CD14-positive monocyte (primary cell): ENCODE data around the gene WWOX. TPM values are rescaled to one million over a fixed set of nuclear protein-coding genes. Genes with fewer than 3 reads are reported as not detected.

ENCODE experiments used
- DNase-seq, 3 donors: peaks; one replicate each; pipeline ENCODE4 v3.0.0-alpha.2; 2011 to 2022
- H2AFZ ChIP-seq: 2 replicates; pipeline ENCODE4 v1.6.0; 2012; ENCODE audit warnings: mild to moderate bottlenecking, low read depth, low read length, inconsistent platforms; ENCODE audit not compliant: insufficient read depth, poor library complexity, severe bottlenecking
- H3K27ac ChIP-seq, 2 donors: 1 replicate in 1 of 2; 2 replicates in 1 of 2; pipeline ENCODE4 v1.5.1; 2012 to 2013; ENCODE audit warnings: low read length in 2 of 2, control low read depth in 1 of 2, inconsistent platforms in 1 of 2, low read depth in 1 of 2, mild to moderate bottlenecking in 1 of 2
- H3K27me3 ChIP-seq, 2 donors: one replicate each; pipeline versions ENCODE4 v1.6.0 to v1.6.1; 2011 to 2013; ENCODE audit warnings: low read length in 2 of 2; ENCODE audit not compliant: control insufficient read depth in 2 of 2, insufficient read depth in 2 of 2
- H3K36me3 ChIP-seq, 2 donors: replicated peaks in 1 of 2; 1 replicate in 1 of 2; 2 replicates in 1 of 2; pipeline versions ENCODE4 v1.5.1 to v1.6.1; 2012 to 2013; ENCODE audit warnings: low read length in 2 of 2, control low read depth in 1 of 2, inconsistent platforms in 1 of 2, mild to moderate bottlenecking in 1 of 2; ENCODE audit not compliant: insufficient read depth in 2 of 2, control insufficient read depth in 1 of 2
- H3K4me1 ChIP-seq, 2 donors: 1 replicate in 1 of 2; 2 replicates in 1 of 2; pipeline versions ENCODE4 v1.5.1 to v1.6.1; 2012 to 2013; ENCODE audit warnings: low read length in 2 of 2, control low read depth in 1 of 2, inconsistent platforms in 1 of 2, mild to moderate bottlenecking in 1 of 2, moderate library complexity in 1 of 2; ENCODE audit not compliant: insufficient read depth in 2 of 2, control insufficient read depth in 1 of 2
- H3K4me2 ChIP-seq: replicated peaks from 2 replicates; pipeline ENCODE3; 2012; ENCODE audit warnings: low read length, moderate library complexity, mild to moderate bottlenecking; ENCODE audit not compliant: poor library complexity, severe bottlenecking; ENCODE audit errors: extremely low read depth
- H3K4me3 ChIP-seq, 3 experiments: fragments of 200-600 bp in 1 of 3; sonication (generic) in 1 of 3; replicated peaks in 1 of 3; 1 replicate in 2 of 3; 2 replicates in 1 of 3; pipeline ENCODE4 v1.5.1; 2011 to 2013; ENCODE audit warnings: low read length in 3 of 3, mild to moderate bottlenecking in 3 of 3, control low read depth in 2 of 3, low read depth in 2 of 3, inconsistent platforms in 1 of 3, moderate library complexity in 1 of 3
- H3K79me2 ChIP-seq: 2 replicates; pipeline ENCODE4 v1.6.0; 2012; ENCODE audit warnings: mild to moderate bottlenecking, control low read depth, inconsistent platforms, low read length, moderate library complexity; ENCODE audit not compliant: insufficient read depth
- H3K9ac ChIP-seq: 2 replicates; pipeline ENCODE4 v1.6.0; 2017; ENCODE audit warnings: low read length, mild to moderate bottlenecking; ENCODE audit not compliant: insufficient read depth, poor library complexity, severe bottlenecking
- H3K9me3 ChIP-seq, 2 donors: replicated peaks in 1 of 2; 1 replicate in 1 of 2; 2 replicates in 1 of 2; pipeline versions ENCODE4 v1.5.1 to v1.6.1; 2012 to 2013; ENCODE audit warnings: low read length in 2 of 2, control low read depth in 1 of 2; ENCODE audit not compliant: control insufficient read depth in 1 of 2, insufficient read depth in 1 of 2
- H4K20me1 ChIP-seq: 2 replicates; pipeline ENCODE4 v1.6.0; 2012; ENCODE audit warnings: mild to moderate bottlenecking, low read length, control low read depth, moderate library complexity; ENCODE audit not compliant: insufficient read depth
- H3K27ac Mint-ChIP-seq, 7 donors: one replicate each; pipeline ENCODE4 v1.8.0; 2020; ENCODE audit warnings: mild to moderate bottlenecking in 7 of 7, mixed read lengths in 7 of 7, moderate library complexity in 6 of 7, inconsistent platforms in 2 of 7
- H3K27me3 Mint-ChIP-seq, 3 donors: one replicate each; pipeline ENCODE4 v1.8.0; 2021 to 2022; ENCODE audit warnings: low read depth in 3 of 3, mild to moderate bottlenecking in 3 of 3, mixed read lengths in 3 of 3, moderate library complexity in 3 of 3, inconsistent platforms in 1 of 3
- H3K36me3 Mint-ChIP-seq, 2 donors: one replicate each; pipeline ENCODE4 v1.8.0; 2020; ENCODE audit warnings: mixed read lengths in 2 of 2, inconsistent platforms in 1 of 2, mild to moderate bottlenecking in 1 of 2
- H3K4me1 Mint-ChIP-seq: one replicate; pipeline ENCODE4 v1.8.0; 2020; ENCODE audit warnings: mild to moderate bottlenecking, mixed read lengths
- H3K4me3 Mint-ChIP-seq, 2 donors: one replicate each; pipeline ENCODE4 v1.8.0; 2020; ENCODE audit warnings: mild to moderate bottlenecking in 2 of 2, mixed read lengths in 2 of 2, moderate library complexity in 1 of 2
- H3K9me3 Mint-ChIP-seq, 7 donors: one replicate each; pipeline ENCODE4 v1.8.0; 2020 to 2022; ENCODE audit warnings: mixed read lengths in 7 of 7, mild to moderate bottlenecking in 6 of 7, moderate library complexity in 6 of 7, inconsistent platforms in 2 of 7
- CTCF ChIP-seq: fragments of 200-600 bp; IDR thresholded peaks from one replicate; pipeline ENCODE4 v1.8.0; 2022; ENCODE audit warnings: antibody characterized with exemption, mild to moderate bottlenecking
- whole genome bisulfite sequencing: methylation state at CpG from one replicate; pipeline ENCODE4 v1.1.5; 2013; ENCODE audit warnings: missing lambda C conversion rate; ENCODE audit not compliant: insufficient coverage; 5-methylcytosine and 5-hydroxymethylcytosine counted together
- intact Hi-C, 2 donors: fragments of 100-400 bp; cut with micrococcal nuclease; formaldehyde crosslinking; loops; one replicate each; pipeline versions ENCODE4 v1.15.0 to v1.15.1; 2023
- polyA plus RNA-seq, 3 donors: library from polyadenylated mRNA; depleted of rRNA in 1 of 3; unstranded in 2 of 3; stranded (reverse) in 1 of 3; fragments of 300-500 nt in 2 of 3; fragments of >200 nt in 1 of 3; fragmentation: Illumina TruSeq in 2 of 3; gene quantifications; 1 replicate in 2 of 3; 2 replicates in 1 of 3; pipeline ENCODE4 v1.2.3, GENCODE V29; 2012 to 2021

Gene WWOX
- polyA plus RNA-seq, 3 donors, result 4.0 to 7.0 (median 6.3) TPM

GRCh38 chr16:78754713-78755112, 655.3 kb downstream of the WWOX start:
- Mint-ChIP-seq H3K36me3 (no peaks in the 10 kb centered on the region), H3K4me1 (no peaks in the 10 kb centered on the region), H3K4me3 (no peak overlapping the region), H3K9me3 (peaks cover 0 to 3% (median 0%) of the 10 kb centered on the region in 7 donors), H3K27ac (peak overlapping the region in 1 of 7 donors; percentile 76), H3K27me3 (peaks cover 0 to 2% (median 0%) of the 10 kb centered on the region in 3 donors)
- TF ChIP-seq CTCF, result no peak
- no peaks in the 10 kb centered on the region for H3K36me3 ChIP-seq
- H3K27me3 ChIP-seq, result no peaks in the 10 kb centered on the region
- H3K27ac ChIP-seq, result no peak overlapping the region
- H3K79me2 ChIP-seq, result no peaks in the 10 kb centered on the region
- intact Hi-C loops, result no loop called here
- H3K9me3 ChIP-seq, result no peaks in the 10 kb centered on the region
- no peak overlapping the region for H3K4me2 ChIP-seq
- H4K20me1 ChIP-seq, result no peaks in the 10 kb centered on the region
- WGBS, result no CpG with 5 or more reads among the region's 5 CpGs
- H3K9ac ChIP-seq, result no peak overlapping the region
- no peak overlapping the region for H2AFZ ChIP-seq
- DNase-seq, result no peak
- no peaks in the 10 kb centered on the region for H3K4me1 ChIP-seq
- no peak overlapping the region for H3K4me3 ChIP-seq

DNA sequence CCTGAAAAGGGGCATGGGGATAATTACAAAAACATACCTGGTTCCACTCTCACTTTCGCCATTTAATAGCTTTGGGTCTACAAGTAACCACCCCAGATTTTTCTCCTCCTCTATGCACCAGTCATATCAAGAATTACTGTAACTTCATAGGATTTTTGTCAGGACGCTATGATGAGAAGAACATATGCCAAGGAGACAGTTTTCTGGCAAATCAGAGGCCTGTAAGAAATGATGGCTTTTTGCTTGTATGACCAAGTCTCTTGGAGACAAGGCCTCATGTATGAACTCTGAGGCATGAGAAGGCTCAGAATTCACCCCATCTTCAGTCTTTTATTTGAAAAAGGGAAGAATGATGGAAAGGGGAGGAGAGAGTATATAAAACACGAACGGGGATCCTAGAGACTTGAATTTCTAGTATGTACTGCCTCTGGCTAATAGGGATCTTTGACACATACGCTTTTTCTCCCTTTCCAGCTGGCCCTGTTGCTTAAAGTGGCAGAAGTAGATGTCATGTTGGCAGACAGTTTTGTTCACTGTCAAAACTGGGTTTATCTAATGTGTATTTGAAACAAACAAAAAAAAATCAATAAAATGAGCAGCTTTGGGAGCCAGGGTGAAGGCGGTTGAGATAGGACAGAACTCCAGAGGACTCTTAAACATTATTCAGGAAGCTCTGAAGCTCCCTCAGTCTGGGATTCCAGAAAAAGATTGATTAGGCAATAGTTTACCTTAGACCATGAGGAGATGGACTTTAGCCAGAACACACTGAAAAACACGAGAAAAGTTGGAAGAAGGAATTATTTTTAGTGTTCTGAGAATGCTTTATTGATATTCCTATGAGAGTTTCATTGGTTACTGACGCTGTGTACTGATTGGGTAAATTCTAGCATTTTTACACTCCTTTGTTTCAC, 656.6 kb downstream of the WWOX start:
- H3K4me2 ChIP-seq, result no peak overlapping the region
- H3K9ac ChIP-seq, result no peak overlapping the region
- H3K27ac ChIP-seq, result no peak overlapping the region
- no peaks in the 10 kb centered on the region for H3K27me3 ChIP-seq
- H3K4me3 ChIP-seq, result no peak overlapping the region
- H3K36me3 Mint-ChIP-seq, result no peaks in the 10 kb centered on the region
- no peak overlapping the region for H2AFZ ChIP-seq
- no peaks in the 10 kb centered on the region for H4K20me1 ChIP-seq
- no peaks in the 10 kb centered on the region for H3K36me3 ChIP-seq
- H3K4me1 Mint-ChIP-seq, result no peaks in the 10 kb centered on the region
- intact Hi-C loops, result no loop called here
- no peak for DNase-seq
- no peaks in the 10 kb centered on the region for H3K79me2 ChIP-seq
- no peak overlapping the region for H3K4me3 Mint-ChIP-seq
- H3K4me1 ChIP-seq, result no peaks in the 10 kb centered on the region
- no peak overlapping the region for H3K27ac Mint-ChIP-seq
- TF ChIP-seq CTCF, result no peak
- peaks cover 0 to 3% (median 0%) of the 10 kb centered on the region in 7 donors for H3K9me3 Mint-ChIP-seq
- no peaks in the 10 kb centered on the region for H3K9me3 ChIP-seq
- WGBS, result no CpG with 5 or more reads among the region's 8 CpGs
- peaks cover 0 to 2% (median 0%) of the 10 kb centered on the region in 3 donors for H3K27me3 Mint-ChIP-seq
